GM18517 (cell line): Measurements from ENCODE around the gene FSD1L.

Experiments
- ATAC-seq: cut with Tn5 transposase; IDR thresholded peaks from one replicate; pipeline ENCODE4 v1.9.1; 2021; ENCODE audit warnings: mild to moderate bottlenecking, moderate library complexity; ENCODE audit not compliant: unreplicated experiment

The FSD1L gene

DNA sequence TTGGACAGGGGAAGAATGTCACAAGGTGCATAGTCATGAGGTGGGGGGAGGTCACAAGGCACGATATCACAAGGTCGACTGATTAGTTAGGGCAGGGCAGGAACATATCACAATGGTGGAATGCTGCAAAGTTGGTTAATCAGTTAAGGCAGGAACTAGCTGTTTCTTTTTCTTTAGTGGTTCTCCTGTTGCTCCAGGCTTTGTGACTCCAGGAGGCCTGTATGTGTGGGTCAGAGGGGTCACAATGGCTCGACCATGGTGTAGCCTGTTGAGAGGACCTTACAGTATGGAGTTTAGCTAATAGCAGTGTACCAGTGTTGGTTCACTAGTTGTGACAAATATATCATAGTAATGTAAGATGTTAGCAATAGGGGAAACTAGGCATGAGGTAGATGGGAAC is 12.4 kb upstream of the FSD1L start:
- no peak for ATAC-seq

DNA sequence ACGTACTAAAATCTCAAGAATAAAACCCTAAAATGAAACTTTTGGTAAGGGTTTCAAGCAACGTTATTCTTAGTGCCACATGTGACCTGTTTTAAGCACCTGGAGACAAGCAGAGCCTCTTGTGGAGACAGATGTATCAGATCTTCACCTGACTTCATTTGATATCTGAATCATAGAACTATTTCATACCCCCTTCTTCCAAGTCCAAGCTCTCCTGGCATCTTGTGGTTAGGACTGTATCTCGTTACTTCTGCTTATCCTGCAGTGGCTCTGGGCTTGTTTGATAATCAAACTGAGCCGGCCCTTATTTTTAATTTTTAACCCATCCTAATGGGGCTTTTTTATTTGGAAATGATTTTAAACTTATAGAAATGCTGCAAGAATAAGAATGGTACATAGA is 11.1 kb upstream of the FSD1L start:
- ATAC-seq = no peak

DNA sequence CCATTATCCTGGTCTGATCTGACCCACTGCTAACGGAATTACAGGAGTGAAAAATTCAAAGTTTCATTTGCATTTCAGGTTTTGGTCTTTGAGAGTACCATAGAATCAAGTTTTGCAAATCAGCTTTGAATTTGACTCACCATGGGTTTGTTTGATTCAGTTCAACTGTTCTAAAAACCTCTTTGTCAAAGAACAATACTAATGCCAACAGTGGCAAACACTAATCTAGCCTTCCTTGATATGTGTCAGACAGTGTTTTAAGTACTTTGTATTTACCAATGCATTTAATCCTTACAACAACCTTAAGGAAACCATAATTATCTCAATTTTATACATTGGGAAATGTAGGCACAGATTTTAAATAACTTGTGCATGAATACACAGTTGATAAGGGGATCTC is 10.1 kb upstream of the FSD1L start:
- ATAC-seq = no peak

DNA sequence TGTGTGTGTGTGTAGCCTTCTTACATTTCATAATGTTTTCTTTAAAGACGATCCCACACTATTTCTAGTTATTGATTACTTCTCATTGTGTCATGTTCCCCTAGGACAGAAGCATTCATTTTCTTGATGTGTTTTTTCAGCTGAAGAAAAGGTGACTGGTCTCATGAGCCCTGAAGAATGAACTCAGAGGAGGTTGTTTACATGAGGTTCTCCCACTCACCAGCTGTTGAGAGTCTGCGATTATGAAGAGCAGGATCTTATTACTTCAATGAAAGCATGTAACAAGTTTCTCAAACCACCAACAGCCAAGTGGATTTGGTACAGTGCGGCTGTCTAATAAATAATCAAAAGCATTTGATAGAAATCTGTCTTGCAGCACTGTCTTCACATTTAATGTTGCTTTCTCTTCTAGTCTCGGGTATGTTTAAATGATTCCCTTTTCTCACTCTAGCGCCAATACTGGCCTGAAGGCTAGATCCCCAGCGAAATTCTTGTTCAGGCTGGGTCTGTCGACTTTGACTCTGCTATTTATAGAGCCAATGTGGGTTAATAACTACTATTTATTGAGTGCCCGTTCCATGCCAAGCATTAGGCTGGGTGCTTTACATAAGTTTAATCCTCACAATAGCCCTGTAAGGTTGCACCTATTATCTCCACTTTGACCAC is 9.6 kb upstream of the FSD1L start:
- ATAC-seq = no peak

DNA sequence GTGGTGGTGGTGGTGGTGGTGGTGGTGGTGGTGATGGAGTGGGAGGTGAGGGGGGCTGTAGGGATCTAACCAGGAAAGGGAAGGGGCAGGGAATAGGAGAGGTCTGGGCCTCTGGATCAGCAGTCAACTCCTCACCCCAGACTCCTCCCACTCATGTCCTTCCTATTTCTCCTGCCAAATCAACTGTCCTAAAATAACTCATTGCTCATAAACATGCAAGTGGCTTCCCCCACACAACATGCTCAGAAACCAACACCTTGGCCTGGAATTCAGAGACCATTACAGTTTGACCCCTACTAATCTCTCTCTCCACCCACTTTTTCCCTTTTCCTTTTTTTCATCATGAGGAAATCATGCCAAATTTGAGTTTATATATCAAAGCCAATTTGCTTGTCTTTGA is 8.4 kb upstream of the FSD1L start:
- ATAC-seq = no peak

DNA sequence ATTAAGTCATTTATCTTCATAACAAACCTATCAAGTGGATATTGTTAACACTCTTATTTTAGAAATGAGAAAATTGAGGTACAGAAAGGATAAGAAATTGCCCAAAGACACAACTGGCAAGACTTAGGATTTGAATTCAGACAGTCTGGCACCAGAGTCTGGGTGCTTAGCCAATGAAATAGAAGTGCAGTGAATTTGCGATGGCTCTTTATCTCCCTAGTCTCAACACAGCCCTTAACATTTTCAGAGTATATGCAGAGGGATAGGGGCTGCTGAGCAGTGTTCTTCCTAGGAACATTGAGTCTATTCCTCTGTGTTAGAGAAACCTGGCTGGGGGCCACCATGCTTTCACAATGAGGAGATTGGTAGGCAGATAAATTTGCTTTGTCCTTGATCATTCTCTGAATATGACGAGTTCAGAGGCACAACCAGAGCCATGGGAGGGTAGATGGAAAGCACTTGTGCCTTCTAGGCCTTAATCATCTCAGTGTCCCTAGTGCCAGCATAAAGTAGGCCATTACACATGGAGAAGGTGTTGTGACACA is 6.1 kb upstream of the FSD1L start:
- no peak for ATAC-seq

DNA sequence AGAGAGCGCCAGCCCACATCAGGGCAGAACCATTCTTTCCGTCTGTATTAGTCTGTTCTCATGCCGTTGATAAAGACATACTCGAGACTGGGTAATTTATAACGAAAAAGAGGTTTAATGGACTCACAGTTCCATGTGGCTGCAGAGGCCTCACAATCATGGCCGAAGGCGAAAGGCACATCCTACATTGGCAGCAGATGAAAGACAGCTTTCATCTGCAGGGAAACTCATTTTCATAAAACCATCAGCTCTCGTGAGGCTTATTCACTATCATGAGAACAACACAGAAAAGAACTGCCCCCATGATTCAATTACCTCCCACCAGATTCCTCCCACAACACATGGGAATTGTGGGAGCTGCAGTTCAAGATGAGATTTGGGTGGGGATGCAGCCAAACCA is 4.7 kb upstream of the FSD1L start:
- no peak for ATAC-seq

DNA sequence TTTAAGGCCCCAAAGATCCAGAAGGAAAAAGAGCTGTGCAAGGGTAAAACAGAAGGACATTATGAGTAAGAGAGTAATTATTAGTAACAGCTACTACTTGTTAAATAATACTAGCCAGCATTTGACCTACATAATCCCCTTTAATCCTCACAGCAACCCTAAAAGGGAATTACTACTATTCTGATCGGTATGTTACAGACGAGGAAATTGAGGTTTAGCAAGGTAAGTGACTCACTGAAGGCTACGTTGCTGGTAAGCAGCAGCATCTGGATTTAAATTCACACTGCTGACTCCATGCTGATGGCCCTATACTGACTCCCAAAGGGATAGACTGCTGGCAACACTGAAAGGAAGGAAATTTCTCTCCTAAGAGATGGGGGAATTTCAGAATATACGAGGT is 3.7 kb upstream of the FSD1L start:
- no peak for ATAC-seq

DNA sequence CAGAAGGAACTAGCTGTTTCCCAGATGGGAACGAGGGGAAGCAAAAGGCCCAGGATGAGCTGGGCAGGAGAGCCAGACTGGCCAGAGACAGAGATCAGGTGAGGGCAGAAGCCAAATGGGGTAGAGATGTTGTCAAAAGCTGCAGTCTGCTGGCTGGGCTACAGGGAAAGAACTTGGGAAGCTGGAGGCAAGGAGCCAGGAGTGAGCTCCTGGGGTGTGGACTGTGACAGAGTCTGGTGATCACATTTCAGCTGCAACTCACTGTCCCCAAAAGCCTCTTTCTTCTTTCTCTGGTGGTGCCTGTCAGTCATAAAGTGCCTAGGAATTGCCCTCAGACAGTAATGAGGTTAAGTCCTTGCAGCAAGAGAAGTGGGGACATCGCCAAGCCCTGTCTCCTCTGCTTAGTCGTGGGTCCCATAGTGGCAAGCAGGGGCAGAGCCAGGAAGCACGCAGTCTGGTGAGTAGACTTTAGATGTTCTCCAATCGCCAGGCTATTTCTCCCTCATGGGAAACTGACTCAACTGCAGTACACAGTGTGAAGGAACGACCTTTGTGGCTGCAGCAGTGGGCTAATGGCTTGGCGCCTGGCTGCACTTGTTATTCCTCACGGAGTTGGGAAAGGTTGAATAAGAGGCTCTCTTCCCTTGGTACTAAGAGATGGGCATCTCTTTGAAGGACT is 2.5 kb upstream of the FSD1L start:
- no peak for ATAC-seq

DNA sequence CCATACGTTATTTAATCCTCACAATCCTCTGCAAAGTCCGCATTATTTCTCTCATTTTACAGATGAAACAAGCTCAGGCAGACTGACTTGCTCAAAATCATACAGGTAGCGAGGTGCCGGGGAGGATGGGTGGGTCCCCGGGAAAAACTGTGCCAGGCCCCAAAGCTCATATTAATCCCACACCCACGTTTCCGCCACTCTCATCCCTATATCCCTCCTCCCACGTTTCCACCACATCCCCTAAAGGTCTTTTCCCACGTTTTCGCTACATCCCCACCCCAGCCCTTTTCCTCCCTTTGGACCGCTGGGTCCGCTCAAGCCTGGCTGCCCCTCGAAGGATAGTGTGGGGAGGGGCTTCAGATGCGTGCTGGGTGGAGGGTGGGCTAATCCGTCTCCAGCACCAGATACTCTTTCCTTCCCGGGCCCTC is 434 bp upstream of the FSD1L start:
- ATAC-seq = no peak

DNA sequence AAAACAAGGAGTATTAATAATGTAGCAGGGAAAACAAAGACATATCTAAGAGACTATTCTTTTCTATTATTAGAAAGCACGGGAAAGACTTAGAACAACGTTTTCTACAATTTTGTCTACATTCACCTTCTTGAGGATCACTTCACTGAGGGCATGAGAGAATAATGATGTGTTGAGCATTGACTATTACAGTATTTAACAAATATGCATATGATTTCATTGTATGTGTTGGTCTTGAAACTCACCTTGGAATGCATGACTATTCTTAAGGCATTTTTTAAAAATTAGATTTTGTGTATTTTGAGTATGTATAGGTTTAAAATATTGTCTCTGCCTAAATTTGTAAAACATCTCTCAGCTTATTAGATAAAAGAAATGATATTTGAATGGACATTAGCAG is 1.2 kb downstream of the FSD1L start:
- ATAC-seq = no peak

DNA sequence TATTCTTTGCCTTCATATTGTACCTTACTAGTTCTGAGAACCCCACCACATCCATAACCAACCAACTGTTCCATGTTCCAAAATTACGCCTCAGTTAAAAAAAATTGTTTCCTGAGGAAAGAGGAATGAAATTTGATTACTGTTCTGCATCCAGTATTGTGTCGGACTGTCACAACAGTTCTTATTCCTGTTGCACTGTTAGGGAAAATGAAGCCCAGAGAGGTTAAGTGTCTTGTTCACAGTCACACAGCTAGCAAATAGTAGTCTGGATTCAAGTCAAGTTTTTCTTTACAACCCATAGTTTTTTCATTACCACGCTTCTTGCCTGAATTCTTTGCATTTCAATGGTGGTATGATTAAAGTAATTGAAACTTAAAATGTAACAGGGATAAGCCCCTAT is 4.4 kb downstream of the FSD1L start:
- no peak for ATAC-seq

DNA sequence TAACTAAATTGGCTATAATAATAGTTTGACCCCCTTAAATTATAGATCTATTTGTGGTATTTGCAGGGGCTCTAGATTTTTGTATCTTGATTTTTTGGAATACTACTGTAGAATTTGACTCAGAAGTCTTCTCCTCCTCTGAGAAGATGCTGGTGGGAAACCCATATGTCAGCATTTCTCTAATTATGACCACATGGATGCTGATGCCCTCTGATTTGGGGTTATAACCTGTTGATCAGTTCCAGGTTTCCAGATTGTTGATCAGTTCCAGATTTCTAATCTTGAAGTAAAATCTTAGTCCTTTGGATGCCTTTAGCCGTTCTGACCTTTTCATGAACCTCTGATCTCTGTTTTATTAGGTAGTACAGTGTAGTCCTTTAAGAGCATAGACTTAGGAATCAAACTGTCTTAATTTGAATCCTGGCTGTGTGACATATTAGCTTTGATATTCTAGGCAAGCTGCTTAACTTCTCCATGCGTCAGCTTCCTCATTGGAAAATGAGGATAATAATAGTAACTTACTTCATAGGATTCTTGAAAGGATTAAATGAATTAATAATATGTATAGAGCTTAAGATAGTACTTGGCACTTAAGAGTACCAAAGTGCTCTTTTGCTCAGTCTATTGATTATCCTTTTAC is 8.1 kb downstream of the FSD1L start:
- ATAC-seq = no peak

DNA sequence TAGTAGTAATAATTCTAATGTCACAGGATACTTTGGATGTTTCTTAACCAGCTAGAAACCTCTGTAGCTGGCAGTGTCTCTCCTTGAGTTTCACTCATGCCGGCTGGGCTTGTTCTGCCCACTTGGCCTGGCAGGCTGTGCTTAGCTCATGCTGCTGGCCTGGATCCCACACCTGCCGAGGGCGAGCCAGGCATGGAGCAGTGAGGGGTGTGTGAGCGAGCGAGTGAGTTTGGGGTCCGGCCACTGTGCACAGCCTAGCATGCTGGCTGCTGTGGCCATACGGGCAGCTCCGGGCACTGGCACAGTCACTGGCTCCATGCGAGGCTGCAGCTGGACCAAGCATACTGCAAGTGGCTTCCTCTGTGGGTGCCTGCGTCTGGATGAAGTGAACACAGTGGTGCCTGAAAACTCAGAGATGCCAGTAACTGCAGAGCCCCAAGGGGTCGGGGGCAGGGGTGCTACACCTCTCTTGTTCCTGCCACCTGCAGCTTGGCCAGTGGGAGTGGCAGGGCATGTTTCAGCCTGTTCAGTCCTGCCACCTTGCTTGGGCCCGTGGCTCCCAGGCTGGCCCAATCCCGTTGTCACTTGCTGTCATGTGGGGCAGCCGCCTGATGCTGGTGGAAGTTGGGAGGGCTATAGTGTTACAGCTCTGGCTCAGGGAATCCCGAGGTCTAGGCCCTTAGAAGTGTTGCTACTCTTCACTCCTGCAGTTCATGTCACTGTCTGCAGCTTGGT is 9.9 kb downstream of the FSD1L start:
- ATAC-seq = no peak

DNA sequence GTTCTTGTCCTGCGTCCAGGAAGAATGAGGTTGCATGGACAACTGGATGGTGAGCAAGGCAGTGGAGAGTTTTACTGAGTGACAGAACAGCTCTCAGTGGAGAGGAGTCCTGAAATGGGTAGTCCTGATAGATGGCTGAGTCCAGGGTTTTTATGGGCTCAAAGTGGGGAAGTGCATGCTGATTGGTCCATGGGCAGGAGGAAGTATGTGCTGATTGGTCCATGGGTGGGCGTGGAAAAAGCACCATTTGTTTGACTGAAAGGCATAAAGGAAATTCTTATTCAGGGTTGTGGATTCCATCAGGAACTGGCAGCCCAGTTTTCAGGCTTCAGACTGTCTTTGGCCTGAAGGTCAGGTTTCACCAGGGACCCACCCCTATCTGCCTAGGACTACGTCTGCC is 10.6 kb downstream of the FSD1L start:
- ATAC-seq = no peak

DNA sequence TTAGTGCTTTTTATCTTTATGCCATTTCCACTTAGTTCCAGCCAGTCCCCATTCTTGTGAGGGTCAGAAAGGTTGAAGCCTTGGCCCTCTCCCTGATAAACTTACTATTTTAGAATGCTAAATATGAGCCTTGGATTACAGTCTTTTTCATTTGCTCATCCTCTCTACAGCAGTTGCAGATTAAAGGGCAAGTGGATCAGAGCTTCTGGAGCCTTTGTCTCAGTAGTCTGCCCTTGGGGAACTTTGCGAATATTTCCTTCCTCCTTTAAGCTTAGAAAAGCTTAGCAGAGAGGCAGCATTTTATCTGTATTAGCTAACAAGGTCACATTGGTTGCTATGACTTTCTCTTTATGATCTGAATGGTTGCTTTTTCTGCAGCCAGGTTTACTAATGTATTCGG is 11.5 kb downstream of the FSD1L start:
- ATAC-seq = no peak

DNA sequence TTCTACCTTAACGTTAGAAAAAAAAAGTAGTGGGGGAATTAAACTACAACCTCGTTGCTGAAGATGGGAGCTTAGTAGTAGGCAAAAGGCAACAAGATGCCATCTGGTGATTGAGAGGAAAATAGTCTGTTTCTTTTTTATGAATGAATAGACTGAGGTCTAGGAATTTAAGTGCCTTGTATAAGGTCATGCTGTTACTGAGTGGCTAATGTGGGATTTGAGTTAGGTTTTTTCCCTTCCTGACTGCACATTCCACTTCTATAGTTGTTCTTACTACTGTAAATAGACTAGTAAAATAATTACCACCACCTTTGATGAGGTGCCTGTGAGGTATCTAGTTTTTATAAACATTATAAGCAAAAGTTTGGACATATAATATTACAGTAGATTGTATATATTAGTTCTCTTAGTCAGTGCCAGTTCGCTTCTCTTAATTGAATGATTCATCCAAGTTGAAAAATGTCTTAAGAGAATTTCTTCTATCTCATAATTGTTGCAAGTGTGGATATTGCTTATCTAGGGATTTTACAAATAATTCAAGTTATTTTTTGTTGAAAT is 19.1 kb downstream of the FSD1L start:
- ATAC-seq = no peak

DNA sequence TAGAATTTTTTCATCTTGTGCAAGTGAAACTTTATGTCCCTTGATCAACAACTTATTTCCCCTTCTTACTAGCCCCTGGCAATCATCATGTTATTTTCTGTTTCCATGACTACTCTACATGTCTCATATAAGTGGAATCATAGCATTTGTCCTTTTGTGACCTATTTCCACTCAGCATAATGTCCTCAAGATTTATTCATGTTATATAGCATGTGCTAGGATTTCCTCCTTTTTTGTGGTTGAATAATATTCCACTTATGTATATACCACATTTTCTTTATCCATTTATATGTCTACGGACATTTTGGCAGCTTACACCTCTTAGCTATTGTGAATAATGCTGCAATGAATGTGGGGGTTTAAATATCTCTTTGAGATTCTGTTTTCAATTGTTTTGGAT is 21.0 kb downstream of the FSD1L start:
- ATAC-seq = no peak

DNA sequence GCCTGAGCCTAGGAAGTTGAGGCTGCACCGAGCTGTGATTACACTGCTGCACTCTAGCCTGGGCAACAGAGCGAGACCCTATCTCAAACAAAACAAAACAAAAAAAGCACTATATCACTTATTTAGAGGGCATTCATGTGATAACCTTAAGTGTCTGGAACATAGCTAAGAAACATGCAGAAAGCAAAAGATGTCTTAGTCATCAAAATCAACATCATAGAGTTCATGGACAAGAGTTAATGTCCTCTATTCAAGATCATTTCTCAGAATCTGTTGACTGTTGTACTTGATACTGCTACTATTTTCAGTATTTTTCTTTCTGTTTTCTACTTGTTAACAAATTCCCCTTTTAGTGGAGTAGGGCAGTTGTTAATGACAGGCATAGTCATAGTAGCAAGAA is 25.4 kb downstream of the FSD1L start:
- ATAC-seq = no peak

DNA sequence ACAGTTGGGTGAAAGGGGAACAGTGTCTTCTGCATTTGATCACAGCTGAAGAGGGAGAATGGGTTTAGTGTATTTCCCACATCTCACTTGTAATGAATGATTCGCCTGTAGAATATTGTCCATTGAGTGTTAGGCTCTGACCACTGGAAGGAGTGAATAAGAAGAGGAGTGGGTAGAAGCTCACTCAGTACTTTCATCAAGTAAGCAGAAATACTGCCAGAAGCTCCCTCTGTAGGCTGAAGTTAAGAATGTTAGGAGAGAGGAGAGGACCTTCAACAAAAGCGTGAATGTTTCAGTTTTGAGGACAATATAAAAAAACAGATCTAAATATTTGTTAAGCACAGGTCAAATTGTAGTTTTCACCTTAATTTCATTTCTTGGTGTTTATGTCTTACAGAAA is 27.5 kb downstream of the FSD1L start:
- no peak for ATAC-seq

DNA sequence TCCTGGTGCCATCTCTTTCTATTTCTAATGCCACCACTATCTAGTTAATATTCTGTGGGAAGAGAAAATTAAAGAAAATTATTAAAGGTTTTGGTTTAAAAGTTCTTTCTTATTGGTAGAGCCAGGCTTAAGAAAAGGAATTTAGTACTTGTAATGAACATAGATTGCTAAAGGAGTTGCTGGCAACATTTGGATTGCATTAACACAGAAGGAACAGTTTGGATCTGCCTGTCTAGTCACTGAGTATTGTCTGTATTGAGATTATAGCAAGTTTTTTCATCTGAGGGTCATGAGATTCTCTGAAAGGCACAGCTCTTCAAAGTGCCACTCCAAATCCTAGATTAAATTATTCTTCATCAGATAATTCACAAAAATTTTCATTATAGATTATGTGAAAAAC is 32.0 kb downstream of the FSD1L start:
- no peak for ATAC-seq
